ENCODE data around the gene CPXM2.

Gene CPXM2

DNA sequence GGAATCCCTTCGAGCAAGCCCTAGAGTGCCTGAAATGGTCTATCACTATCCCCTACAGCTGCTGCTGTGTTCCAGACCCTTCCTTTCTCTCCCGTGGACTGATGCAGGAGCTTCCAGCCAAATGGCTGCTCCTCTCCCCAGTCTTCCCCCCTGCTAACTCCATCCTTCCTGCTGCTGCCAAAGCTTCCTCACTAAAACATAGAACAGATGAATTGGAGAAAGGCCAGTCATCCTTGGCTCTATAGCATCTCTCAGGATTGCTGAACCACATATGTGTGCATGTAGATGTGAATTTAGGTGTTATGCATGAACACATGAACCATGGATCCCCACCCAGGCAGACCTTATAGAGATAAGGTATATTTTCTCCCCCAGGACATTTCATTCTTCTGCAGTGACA is 164.8 kb downstream of the CPXM2 start:
- DNase-seq = no peak

DNA sequence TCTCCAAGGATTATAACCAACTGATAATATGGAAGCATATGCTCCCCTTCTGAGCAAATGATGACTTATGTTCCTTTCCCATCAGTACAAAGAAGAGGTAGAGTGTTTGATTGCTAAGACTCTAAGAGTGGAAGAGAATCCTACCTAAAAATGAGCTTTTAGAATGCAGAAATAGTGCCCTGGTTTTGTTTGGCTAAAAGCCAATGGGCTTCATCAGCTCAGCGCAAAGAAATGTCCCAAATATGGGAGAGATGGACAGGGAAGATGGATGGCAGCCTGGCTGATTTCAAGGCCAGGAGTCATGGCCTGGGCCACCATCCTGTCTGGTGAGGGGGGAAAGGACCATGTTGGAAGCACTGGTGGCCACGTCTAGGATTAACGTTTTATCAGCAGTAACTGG is 165.2 kb downstream of the CPXM2 start:
- DNase-seq = no peak

GRCh38 chr10:123724747-123725146 is 166.9 kb downstream of the CPXM2 start:
- DNase-seq = no peak

DNA sequence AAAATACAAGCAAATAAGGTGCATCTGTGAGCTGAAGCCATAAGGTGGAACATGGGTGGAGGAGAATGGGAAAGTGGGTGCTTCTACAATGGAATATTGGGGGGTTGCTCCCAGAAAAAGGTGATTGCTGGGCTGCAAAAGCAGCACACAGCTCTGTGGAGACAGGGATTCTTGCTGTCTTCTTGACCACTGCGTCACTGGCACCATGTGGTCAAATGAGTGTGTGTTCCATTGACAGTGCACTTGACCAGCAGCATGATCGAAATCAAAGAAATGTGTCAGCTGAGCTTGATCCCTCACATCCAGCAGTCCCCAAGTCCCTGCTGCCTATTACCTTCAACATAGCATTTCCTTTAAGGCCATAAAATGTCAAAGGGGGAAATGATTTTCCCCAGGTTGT is 169.3 kb downstream of the CPXM2 start:
- DNase-seq = no peak

DNA sequence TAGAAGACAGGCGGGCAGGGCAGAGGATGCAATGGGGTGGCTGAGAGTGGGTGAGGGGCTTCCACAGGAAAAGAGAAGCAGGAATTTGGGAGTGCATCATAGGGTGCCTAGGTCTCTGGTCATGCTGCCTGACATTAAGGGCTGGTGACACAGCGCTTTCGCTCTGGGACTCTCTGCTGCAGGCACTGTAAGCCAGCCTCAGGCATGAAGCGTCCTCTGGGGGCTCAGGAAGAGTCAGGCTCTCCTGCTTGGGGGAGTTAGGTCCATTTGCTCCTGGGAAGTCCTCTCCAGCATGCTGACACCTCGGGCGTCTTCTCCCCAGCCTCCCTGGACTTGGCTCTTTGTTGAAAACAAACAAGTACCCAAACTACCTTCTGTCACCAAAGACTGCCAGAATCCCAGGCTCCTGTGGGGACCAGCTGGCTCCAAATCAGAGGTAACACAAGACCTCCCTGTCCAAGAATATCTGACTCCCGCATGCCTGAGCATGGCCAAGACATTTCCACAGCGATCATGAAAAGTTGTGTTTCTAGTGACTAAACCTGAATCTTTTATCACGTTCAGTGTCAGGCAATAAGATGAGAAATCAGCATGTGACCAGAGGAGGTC is 170.1 kb downstream of the CPXM2 start:
- DNase-seq = no peak

GRCh38 chr10:123720536-123720935 is 171.1 kb downstream of the CPXM2 start:
- DNase-seq = no peak

DNA sequence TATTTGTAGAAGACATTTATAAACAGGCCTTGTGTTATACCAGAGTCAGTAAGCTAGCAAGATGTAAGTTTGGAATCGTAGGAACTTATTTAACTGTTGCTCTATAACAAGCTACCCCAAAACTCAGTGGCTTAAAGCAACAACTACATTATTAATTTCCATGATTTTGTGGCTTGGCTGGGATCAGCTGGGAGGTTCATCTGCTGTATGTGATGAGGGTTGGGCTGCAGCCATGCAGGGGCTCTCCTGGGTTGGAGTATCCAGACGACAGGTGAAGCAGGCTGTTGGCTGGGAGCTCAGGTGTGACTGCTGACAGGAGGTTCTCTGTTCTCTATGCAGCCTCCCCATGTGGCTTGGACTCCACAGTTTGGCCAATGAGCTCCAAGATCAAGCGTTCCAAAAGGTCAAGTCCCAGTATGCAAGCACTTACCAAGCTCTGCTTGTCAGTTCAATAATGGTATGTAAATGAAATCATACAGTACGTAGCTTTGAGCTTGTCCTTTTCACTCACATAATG is 173.0 kb downstream of the CPXM2 start:
- no peak for DNase-seq

DNA sequence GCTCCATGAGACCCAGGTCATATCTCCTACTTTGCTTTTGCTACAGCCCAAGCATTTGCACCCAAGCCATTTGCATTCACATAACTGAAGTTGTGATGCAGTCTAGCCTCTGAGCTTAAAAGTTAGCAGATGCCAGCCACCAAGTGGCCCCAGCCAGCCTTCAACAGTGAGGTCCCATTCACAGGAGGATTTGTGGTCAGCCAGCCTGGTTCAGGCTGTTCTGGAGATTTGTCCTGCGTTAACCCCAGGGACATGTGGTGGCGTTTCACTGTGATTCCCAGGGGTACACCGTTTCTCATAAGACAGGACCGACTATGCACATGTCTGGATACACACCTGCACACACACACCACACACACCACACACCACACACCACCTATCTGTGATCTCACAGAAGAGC is 174.3 kb downstream of the CPXM2 start:
- no peak for DNase-seq

DNA sequence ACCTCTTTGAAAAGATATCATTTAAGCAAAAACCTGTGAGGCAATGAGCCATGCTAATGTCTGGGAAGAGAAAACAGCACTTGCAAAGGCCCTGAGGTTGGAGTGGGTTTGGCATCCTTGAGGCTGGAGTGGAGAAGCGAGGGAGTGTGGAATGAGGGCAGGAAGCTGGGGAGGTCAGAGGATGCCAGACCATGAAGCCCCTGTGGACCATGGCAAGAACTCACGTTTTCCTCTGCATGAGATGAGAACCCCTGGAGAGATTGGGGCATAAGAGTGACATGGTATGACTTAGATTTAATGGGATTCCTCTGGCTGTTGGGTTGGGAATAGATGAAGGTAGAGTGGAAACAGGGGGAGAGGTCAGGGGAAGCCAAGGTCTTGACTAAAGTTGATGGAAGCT is 176.1 kb downstream of the CPXM2 start:
- DNase-seq = no peak

GRCh38 chr10:123706236-123706635 is 185.4 kb downstream of the CPXM2 start:
- DNase-seq = no peak

GRCh38 chr10:123704812-123705211 is 186.8 kb downstream of the CPXM2 start:
- DNase-seq = no peak

GRCh38 chr10:123704076-123704475 is 187.5 kb downstream of the CPXM2 start:
- no peak for DNase-seq

- no peak for DNase-seq
Measured at GRCh38 chr10:123703195-123703790, 188.3 kb downstream of the CPXM2 start.

Data from stimulated activated CD4-positive, alpha-beta T cell treated with anti-CD3 and anti-CD28 coated beads, Interleukin-12 subunit alpha, Interleukin-12 subunit beta, amount 100 ng/mL, for 4 hours (primary cell).